Hepatocyte (in vitro differentiated cells): Measurements from ENCODE around the gene PLD1. TPM values are rescaled to one million over a fixed set of nuclear protein-coding genes. Genes with fewer than 3 reads are reported as not detected.

Experiments
- DNase-seq: peaks from one replicate; pipeline ENCODE4 v3.0.0-alpha.2; 2016; ENCODE audit warnings: low spot score
- H2AFZ ChIP-seq: fragments of 200-600 bp; sonication (generic); 2 replicates; pipeline ENCODE4 v1.6.0; 2016; ENCODE audit warnings: antibody characterized with exemption, mild to moderate bottlenecking
- H3K27ac ChIP-seq: fragments of 200-600 bp; sonication (generic); 2 replicates; pipeline ENCODE4 v1.5.1; 2016; ENCODE audit warnings: mild to moderate bottlenecking
- H3K27me3 ChIP-seq: fragments of 200-600 bp; sonication (generic); 2 replicates; pipeline ENCODE4 v1.6.1; 2016
- H3K36me3 ChIP-seq: fragments of 200-600 bp; sonication (generic); replicated peaks from 2 replicates; pipeline ENCODE4 v1.5.1; 2016; ENCODE audit warnings: low read depth; ENCODE audit not compliant: insufficient read depth
- H3K4me1 ChIP-seq: fragments of 200-600 bp; sonication (generic); 2 replicates; pipeline ENCODE4 v1.5.1; 2016; ENCODE audit warnings: mild to moderate bottlenecking, moderate library complexity; ENCODE audit not compliant: insufficient read depth
- H3K4me2 ChIP-seq: fragments of 200-600 bp; sonication (generic); 2 replicates; pipeline ENCODE4 v1.6.0; 2016
- H3K4me3 ChIP-seq: fragments of 200-600 bp; sonication (generic); 2 replicates; pipeline ENCODE4 v1.5.1; 2016; ENCODE audit warnings: mild to moderate bottlenecking
- H3K79me2 ChIP-seq: fragments of 200-600 bp; sonication (generic); 2 replicates; pipeline ENCODE4 v1.6.0; 2017; ENCODE audit warnings: mild to moderate bottlenecking
- H3K9me2 ChIP-seq: fragments of 200-600 bp; sonication (generic); replicated peaks from 2 replicates; pipeline ENCODE4 v1.6.0; 2017; ENCODE audit warnings: mild to moderate bottlenecking; ENCODE audit not compliant: insufficient read depth
- H3K9me3 ChIP-seq: fragments of 200-600 bp; sonication (generic); 2 replicates; pipeline ENCODE4 v1.5.1; 2016; ENCODE audit warnings: low read depth, mild to moderate bottlenecking
- H4K20me1 ChIP-seq: fragments of 200-600 bp; sonication (generic); 2 replicates; pipeline ENCODE4 v1.6.0; 2016; ENCODE audit warnings: mild to moderate bottlenecking; ENCODE audit not compliant: insufficient read depth, poor library complexity, severe bottlenecking
- EZH2 ChIP-seq: fragments of 200-600 bp; sonication (generic); IDR thresholded peaks from 2 replicates; pipeline ENCODE4 v1.6.1; 2016; ENCODE audit warnings: antibody characterized with exemption, mild to moderate bottlenecking, borderline replicate concordance
- EZH2phosphoT487 ChIP-seq: fragments of 200-600 bp; sonication (generic); IDR thresholded peaks from one replicate; pipeline ENCODE4 v1.6.1; 2018; ENCODE audit warnings: antibody characterized with exemption, mild to moderate bottlenecking, low read depth, moderate library complexity; ENCODE audit not compliant: unreplicated experiment, severe bottlenecking
- WGBS: methylation state at CpG from one replicate; pipeline ENCODE4 v1.1.6; 2016; ENCODE audit warnings: low lambda C conversion rate; ENCODE audit errors: missing lambda C conversion rate; 5-methylcytosine and 5-hydroxymethylcytosine counted together
- polyA plus RNA-seq: library from polyadenylated mRNA; unstranded; fragments of >200 nt; fragmentation: Nextera tagmentation; extraction: Ambion mirVana; gene quantifications from 2 replicates; pipeline ENCODE4 v1.2.1, GENCODE V29; 2016
- total RNA-seq: library from RNA; depleted of rRNA; stranded (reverse); fragments of >200 nt; gene quantifications from 2 replicates; pipeline ENCODE4 v1.2.3, GENCODE V29; 2014
- TF ChIP-seq, protein P1 (sequence below): fragments of 200-600 bp; sonication (generic); IDR thresholded peaks from 2 replicates; pipeline ENCODE4 v1.5.1; 2016; ENCODE audit warnings: antibody characterized with exemption, mild to moderate bottlenecking; ENCODE audit not compliant: poor library complexity

PLD1 gene
- total and polyA plus RNA-seq, 2 experiments from 2014 or later = 29.4 to 71.1 TPM

DNA sequence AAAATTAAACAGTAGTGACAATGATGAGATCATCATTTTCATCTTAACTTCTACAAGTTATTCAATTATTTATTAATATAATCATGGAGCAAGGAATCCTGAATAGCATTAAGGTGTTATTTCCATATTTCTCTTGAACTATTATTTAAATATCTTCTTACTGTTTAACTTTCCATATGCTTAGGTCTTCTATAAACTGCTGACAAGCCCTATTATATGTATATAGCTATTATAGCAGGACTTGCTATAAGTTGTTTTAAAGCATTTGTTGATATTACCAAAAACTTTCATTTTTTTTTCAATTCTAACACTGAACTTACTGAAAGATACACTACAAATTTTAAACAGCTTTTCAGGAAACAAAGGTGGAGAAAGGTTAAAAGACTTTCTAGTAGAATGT is 76.7 kb downstream of the PLD1 start:
- H3K27me3 ChIP-seq = no peaks in the 10 kb centered on the region
- no peak overlapping the region for H2AFZ ChIP-seq
- H3K9me3 ChIP-seq = no peaks in the 10 kb centered on the region
- no peak for DNase-seq
- TF ChIP-seq EZH2phosphoT487 = no peak
- TF ChIP-seq, protein P1, sequence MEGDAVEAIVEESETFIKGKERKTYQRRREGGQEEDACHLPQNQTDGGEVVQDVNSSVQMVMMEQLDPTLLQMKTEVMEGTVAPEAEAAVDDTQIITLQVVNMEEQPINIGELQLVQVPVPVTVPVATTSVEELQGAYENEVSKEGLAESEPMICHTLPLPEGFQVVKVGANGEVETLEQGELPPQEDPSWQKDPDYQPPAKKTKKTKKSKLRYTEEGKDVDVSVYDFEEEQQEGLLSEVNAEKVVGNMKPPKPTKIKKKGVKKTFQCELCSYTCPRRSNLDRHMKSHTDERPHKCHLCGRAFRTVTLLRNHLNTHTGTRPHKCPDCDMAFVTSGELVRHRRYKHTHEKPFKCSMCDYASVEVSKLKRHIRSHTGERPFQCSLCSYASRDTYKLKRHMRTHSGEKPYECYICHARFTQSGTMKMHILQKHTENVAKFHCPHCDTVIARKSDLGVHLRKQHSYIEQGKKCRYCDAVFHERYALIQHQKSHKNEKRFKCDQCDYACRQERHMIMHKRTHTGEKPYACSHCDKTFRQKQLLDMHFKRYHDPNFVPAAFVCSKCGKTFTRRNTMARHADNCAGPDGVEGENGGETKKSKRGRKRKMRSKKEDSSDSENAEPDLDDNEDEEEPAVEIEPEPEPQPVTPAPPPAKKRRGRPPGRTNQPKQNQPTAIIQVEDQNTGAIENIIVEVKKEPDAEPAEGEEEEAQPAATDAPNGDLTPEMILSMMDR = no peak
- no peak for TF ChIP-seq EZH2
- H3K4me1 ChIP-seq = peaks cover 5% of the 10 kb centered on the region
- H3K79me2 ChIP-seq = no peaks in the 10 kb centered on the region
- no peak overlapping the region for H3K27ac ChIP-seq
- H3K4me2 ChIP-seq = no peak overlapping the region
- no peaks in the 10 kb centered on the region for H4K20me1 ChIP-seq
- H3K36me3 ChIP-seq = no peaks in the 10 kb centered on the region
- no peaks in the 10 kb centered on the region for H3K9me2 ChIP-seq
- H3K4me3 ChIP-seq = no peak overlapping the region

DNA sequence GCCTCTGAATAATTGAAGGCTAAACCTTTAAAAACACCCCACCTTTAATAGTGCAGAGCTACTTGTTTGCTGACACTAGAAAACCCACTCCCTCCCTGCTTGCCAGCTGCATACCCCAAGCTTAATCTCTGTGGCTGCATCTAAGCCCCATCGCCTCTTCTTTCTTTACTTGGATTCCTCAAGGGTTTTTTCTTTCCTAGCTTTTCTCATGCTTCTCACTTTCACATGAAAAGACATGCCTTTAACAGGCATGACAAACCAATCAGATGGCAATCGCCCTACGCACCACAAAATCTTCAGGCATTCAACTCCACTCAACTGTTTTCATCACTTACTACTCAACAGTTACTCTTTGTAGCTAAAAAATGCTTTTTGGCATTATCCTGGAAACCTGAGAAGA is 77.5 kb downstream of the PLD1 start:
- Histone ChIP-seq H3K4me1 (peaks cover 5% of the 10 kb centered on the region), H3K79me2 (no peaks in the 10 kb centered on the region)

DNA sequence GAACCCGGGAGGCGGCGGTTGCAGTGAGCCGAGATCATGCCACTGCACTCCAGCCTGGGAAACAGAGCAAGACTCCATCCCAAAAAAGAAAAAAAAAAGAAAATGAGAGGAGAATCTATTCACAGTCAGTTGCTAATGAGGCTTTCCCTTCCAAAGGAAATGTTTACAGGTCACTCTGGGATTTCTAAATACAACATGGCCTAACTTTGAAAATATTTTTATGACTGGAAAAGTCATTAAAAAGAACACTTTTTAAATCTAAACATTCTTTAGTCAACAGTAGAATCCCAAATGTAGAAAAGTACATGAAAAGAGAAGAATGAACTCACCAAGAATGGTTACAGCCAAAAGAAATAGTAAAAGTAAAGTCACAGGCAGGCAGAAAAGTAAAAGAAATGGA is 78.6 kb downstream of the PLD1 start:
- no peak overlapping the region for H2AFZ ChIP-seq
- no peaks in the 10 kb centered on the region for H3K79me2 ChIP-seq
- no peaks in the 10 kb centered on the region for H3K9me3 ChIP-seq
- no peak overlapping the region for H3K4me3 ChIP-seq
- no peak overlapping the region for H3K4me2 ChIP-seq
- H3K4me1 ChIP-seq = no peaks in the 10 kb centered on the region
- no peaks in the 10 kb centered on the region for H4K20me1 ChIP-seq
- no peaks in the 10 kb centered on the region for H3K36me3 ChIP-seq
- TF ChIP-seq, protein P1 = no peak
- TF ChIP-seq EZH2phosphoT487 = no peak
- no peak for TF ChIP-seq EZH2
- DNase-seq = no peak
- WGBS = 90% methylated on average over 4 of the region's 4 CpGs
- no peaks in the 10 kb centered on the region for H3K9me2 ChIP-seq
- H3K27ac ChIP-seq = no peak overlapping the region
- no peaks in the 10 kb centered on the region for H3K27me3 ChIP-seq

More for the DNA sequence above, 77.5 kb downstream of the PLD1 start:
- no peak overlapping the region for H3K27ac ChIP-seq
- no peaks in the 10 kb centered on the region for H4K20me1 ChIP-seq
- H3K9me2 ChIP-seq = no peaks in the 10 kb centered on the region
- no peak for DNase-seq
- H3K4me3 ChIP-seq = no peak overlapping the region
- no peaks in the 10 kb centered on the region for H3K36me3 ChIP-seq
- no peak overlapping the region for H3K4me2 ChIP-seq
- H2AFZ ChIP-seq = no peak overlapping the region
- TF ChIP-seq EZH2phosphoT487 (no peak), EZH2 (no peak)
- TF ChIP-seq, protein P1 = no peak
- H3K9me3 ChIP-seq = no peaks in the 10 kb centered on the region
- WGBS = 75% methylated on average over 3 of the region's 3 CpGs
- H3K27me3 ChIP-seq = no peaks in the 10 kb centered on the region
